ENCODE data around the gene KIAA0040.
"Not testable (repeated sequence)": the region's sequence is repeated elsewhere in the genome, so short reads cannot be mapped to it uniquely, and the experiment has no call there.

Gene KIAA0040

GRCh38 chr1:175133673-175134435 lies 58.7 kb downstream of the KIAA0040 start:
- no peak for DNase-seq

- DNase-seq, result peak; percentile 15
Measured at GRCh38 chr1:175132436-175132835, 60.1 kb downstream of the KIAA0040 start.

GRCh38 chr1:175131095-175131494 lies 61.5 kb downstream of the KIAA0040 start:
- no peak for DNase-seq

GRCh38 chr1:175130649-175131045 lies 61.9 kb downstream of the KIAA0040 start:
- DNase-seq, result no peak

GRCh38 chr1:175129997-175130648 lies 62.5 kb downstream of the KIAA0040 start:
- no peak for DNase-seq

- no peak for DNase-seq
Measured at GRCh38 chr1:175129644-175129996, 63.0 kb downstream of the KIAA0040 start.

GRCh38 chr1:175129182-175129581 lies 63.4 kb downstream of the KIAA0040 start:
- peak; percentile 1 for DNase-seq

GRCh38 chr1:175128523-175128922 lies 64.1 kb downstream of the KIAA0040 start:
- DNase-seq, result no peak

- no peak for DNase-seq
Measured at GRCh38 chr1:175127565-175127964, 65.0 kb downstream of the KIAA0040 start.

GRCh38 chr1:175126347-175126746 lies 66.2 kb downstream of the KIAA0040 start:
- DNase-seq, result no peak

- no peak for DNase-seq
Measured at GRCh38 chr1:175124861-175125260, 67.7 kb downstream of the KIAA0040 start.

- no peak for DNase-seq
Measured at GRCh38 chr1:175120511-175120910, 72.1 kb downstream of the KIAA0040 start.

- no peak for DNase-seq
Measured at GRCh38 chr1:175118375-175119367, 73.9 kb downstream of the KIAA0040 start.

GRCh38 chr1:175116903-175117302 lies 75.7 kb downstream of the KIAA0040 start:
- DNase-seq, result no peak

GRCh38 chr1:175116210-175116798 lies 76.3 kb downstream of the KIAA0040 start:
- no peak for DNase-seq

GRCh38 chr1:175114996-175115395 lies 77.6 kb downstream of the KIAA0040 start:
- no peak for DNase-seq

GRCh38 chr1:175108331-175108820 lies 84.2 kb downstream of the KIAA0040 start:
- DNase-seq, result not testable (repeated sequence)
